Stimulated activated CD4-positive, alpha-beta T cell treated with anti-CD3 and anti-CD28 coated beads, Interleukin-2, amount 100 ng/mL, for 4 hours (primary cell): ENCODE measurements around the gene TPR.
A peak's percentile ranks its signal among the peaks of the same experiment; 100 is the strongest.
"Not testable (repeated sequence)": the region's sequence is repeated elsewhere in the genome, so short reads cannot be mapped to it uniquely, and the experiment has no call there.

ENCODE experiments used
- DNase-seq: peaks from one replicate; pipeline ENCODE4 v3.0.0-alpha.2; 2020; ENCODE audit warnings: low read depth

Gene TPR

DNA sequence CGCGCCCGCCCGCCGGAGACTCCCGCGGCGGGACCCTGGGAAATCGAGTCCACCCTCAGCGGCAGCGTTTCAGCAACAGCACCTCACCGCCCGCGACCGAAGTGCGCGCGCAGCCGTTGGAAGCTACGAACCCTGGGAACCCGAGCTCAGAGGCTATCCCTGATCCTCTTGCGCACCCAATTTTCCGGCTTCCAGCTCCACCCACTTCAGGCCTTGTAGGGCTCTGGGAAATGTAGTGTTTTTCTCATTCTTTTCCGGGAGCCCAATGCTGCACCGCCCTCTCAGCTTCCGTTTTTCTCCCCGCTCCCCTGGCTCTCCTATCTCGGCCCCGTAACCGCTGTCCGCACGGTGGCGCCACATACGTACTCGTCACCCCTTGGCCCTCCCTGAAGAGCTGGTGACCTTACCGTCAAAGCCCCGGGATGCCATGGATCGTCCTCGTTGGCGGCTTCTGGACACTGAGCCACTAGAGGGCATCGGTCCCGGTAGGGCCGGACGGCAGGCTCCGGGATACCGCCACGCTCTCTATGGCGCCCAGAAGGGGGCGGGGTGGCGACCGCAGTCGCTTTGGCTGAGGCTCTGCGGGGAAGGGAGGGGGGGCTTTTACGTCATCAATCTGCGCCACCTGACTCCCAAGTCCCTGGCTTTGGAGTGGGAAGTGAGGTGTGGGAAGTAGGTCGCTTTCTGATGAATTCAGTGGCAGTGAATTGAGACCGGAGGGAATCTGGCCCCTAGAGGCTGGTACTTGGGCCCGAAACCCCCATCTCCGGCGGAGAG, at the start of gene TPR, which contains the start of gene ODR4:
TSS of gene TPR (minus strand) at position 102 of the 777 bp plus-strand sequence. CDS start 225 bp downstream, outside the sequence.
TSS of gene ODR4 (plus strand) at position 687 of the 777 bp plus-strand sequence. CDS start 3,948 bp downstream, outside the sequence.
- peak; percentile 87 for DNase-seq

GRCh38 chr1:186424539-186424938, 49.5 kb upstream of the TPR start:
- no peak for DNase-seq

DNA sequence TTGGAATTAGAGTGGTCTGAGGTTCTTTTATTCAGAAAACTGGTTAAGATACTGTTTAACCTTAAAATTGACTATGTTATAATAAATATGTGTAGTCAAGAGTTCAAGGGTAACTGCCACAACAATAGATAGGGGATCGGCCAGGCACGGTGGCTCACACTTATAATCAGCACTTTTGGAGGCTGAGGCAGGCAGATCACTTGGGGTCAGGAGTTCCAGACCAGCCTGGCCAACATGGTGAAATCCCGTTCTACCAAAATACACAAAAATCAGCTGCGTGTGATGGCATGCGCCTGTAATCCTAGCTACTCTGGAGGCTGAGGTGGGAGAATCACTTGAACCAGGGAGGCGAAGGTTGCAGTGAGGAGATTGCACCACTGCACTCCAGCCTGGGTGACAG, 46.4 kb upstream of the TPR start:
- no peak for DNase-seq

- DNase-seq = no peak
Observed at GRCh38 chr1:186420923-186421322, 45.9 kb upstream of the TPR start.

GRCh38 chr1:186420311-186420710, 45.3 kb upstream of the TPR start:
- no peak for DNase-seq

DNA sequence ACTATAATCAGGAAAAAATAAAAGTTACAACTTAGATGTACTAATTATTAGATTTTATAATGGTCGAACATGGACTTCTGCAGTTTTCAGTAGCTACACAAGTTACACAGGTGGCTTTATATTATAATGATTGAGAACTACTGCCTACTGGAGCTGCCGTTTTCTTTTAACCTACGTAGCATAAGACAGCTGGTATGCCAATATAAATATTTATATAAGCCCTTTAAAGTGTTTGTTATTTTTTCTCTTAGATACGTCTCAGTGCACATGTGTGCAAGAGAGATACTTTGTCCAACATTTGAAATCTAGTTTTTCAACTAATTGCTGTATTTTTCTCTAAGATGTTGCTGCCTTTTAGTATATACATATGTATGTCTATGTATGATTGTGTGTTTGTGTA, 43.5 kb upstream of the TPR start:
- no peak for DNase-seq

DNA sequence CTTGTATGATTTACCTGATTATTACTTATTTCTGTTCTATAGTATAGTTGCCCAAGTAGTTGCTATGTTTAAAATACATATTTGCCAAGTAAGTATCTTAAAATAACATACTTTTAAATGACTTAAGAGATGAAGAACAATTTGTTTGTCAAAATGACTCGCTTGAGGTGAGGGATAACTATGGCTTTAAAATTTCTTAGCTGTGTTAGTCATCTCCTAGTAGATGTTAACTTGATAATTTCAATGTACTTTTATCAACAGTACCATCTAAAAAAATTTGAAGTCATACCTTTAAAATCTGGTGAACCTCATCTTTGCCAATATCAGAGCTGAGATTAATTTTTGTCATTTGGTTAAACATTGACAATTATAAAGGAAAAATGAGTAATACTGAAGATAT, 38.3 kb upstream of the TPR start:
- DNase-seq = no peak

DNA sequence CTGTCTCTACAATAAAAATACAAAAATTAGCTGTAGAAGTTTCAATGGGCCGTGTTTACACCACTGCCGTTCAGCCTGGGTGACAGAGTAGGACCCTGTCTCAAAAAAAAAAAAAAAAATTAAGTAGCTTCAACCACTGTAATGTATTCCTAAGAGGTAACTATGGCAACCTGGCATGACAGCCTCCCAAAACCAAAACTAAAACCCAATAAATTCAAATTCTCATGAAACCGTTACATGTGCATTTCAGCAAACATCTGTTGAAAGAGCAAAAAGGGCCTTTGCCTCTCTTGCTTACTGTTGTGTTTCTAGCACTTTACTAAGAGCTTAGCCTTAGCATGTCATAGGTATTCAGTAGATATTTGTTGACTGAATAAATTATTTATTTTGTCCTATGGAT, 34.0 kb upstream of the TPR start:
- no peak for DNase-seq

DNA sequence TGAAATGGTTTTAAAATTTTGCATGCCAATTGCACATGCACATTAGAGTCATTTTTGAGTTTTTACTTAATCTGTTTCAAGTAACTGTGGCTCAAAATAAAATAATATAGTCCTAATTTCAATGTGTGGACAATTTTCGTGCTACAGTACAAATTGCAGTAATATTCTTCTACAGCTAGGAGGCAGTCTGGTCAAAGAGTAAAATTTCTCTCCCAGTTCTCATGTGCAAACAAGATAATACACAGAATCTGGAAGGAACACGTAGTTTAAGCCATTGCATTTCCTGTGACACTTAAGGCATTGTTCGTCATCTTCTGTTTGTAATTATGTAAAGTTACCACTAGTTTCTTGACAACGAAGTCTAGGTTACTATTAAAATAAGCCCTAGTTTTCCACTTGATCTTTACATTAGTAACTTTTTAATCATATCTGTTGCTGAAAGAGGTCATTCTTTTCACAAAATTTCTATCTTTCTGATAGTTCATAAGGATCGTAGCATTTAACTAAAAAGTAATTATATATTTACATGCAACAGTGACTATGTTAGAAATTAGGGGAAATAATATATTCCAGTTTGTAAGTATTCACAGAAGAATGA, 29.5 kb upstream of the TPR start:
- DNase-seq = no peak

- no peak for DNase-seq
Observed at GRCh38 chr1:186403632-186404031, 28.6 kb upstream of the TPR start.

GRCh38 chr1:186401446-186401845, 26.4 kb upstream of the TPR start:
- DNase-seq = not testable (repeated sequence)

- not testable (repeated sequence) for DNase-seq
Observed at GRCh38 chr1:186392711-186393110, 17.7 kb upstream of the TPR start.

- no peak for DNase-seq
Observed at GRCh38 chr1:186391841-186392240, 16.8 kb upstream of the TPR start.

- DNase-seq = no peak
Observed at GRCh38 chr1:186390925-186391324, 15.9 kb upstream of the TPR start.

DNA sequence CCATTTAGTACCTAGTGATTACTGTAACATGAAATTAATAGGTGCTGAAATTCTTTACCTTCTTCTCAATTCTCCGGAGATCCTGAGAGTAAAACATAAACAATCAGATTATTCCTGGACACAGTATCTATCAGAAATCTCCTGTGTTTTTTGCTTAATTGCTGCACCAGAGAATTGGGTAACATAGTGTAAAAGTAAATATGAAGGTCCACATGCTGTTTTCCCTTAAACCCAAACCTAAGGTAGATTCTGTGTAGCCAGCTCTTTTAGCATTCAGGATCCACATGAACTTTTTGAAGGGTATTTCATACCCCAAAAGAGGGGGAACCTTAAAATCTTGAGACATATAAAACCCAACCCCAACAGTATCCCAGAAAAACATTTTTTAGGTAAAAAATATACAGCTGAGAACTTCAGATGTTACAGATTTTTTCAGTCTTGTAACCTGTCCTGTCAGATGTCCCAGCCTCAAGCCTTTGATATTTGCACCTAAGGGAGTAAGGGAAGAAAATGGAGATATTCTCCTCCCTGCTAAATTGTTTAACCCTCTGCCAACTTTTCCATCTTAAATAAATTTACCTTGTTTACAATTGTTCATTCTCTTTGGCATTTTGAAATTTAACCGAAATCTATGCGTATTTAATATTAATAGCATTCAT, 11.8 kb upstream of the TPR start:
- no peak for DNase-seq

DNA sequence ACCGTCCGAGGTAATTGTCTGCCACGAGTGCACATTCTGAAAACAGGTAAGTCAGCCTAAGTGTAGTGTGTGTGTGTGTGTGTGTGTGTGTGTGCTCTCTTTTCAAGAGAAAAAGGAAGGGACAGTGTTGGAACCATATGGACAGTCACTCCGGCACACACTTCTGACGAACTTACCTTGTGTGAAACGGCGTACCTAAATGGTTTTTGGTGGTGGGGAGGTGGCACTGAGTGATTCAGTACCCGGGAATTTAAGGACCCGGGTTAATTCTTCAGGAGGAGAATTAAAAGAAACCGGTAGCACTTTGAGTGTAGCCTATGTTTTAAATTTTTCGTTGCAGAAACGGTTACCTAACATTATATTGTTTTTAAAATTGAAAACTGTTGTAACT, 871 bp upstream of the TPR start:
- no peak for DNase-seq

- DNase-seq = no peak
Observed at GRCh38 chr1:186374303-186375151, 526 bp downstream of the TPR start.

GRCh38 chr1:186347837-186348691, 27.0 kb downstream of the TPR start:
- not testable (repeated sequence) for DNase-seq

DNA sequence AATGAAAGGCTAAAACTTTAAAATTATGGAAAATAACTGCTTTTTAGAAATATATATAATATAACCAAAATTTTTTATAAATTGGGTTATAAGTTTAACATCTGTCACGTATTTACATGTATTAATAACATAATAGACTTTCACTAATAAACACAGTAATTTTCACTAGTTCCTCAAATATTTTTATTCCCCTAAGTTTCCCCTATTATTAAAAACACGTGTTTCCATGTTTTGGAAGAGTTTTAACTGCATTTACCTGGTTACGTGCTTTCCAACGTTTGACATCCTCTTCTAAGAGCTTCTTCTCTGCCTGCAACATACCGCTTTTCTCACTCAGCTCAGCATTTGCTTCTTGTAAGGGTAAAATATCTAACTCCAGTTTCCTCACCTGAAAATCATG, 34.3 kb downstream of the TPR start:
- no peak for DNase-seq

DNA sequence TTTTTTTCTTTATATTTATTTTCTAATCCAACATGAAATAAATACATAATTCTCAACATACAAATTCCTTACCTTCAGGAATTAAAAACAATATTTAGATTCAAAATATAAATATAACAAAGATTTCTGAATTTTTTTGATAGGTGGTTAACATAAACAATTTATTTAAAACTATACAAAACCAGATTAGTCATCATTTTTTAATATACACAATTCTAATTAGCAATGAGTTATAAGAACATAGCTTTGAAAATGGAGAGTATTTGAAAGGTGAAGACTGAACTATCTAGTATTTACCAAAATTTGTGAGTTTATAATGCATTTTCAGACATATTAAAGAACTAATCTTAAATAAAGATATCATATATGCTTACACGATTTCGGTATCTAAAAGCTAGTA, 37.5 kb downstream of the TPR start:
- DNase-seq = no peak

- DNase-seq = no peak
Observed at GRCh38 chr1:186330758-186331157, 44.3 kb downstream of the TPR start.
